GM18873 (cell line): ENCODE data around the gene CBS.
"Not testable (repeated sequence)": the region's sequence is repeated elsewhere in the genome, so short reads cannot be mapped to it uniquely, and the experiment has no call there.

Experiments
- ATAC-seq: cut with Tn5 transposase; IDR thresholded peaks from one replicate; pipeline ENCODE4 v1.9.1; 2021; ENCODE audit warnings: mild to moderate bottlenecking, moderate library complexity, moderate number of reproducible peaks; ENCODE audit not compliant: unreplicated experiment, low FRiP score

The CBS gene

GRCh38 chr21:43027846-43028731, 47.5 kb downstream of the CBS start:
- no peak for ATAC-seq

DNA sequence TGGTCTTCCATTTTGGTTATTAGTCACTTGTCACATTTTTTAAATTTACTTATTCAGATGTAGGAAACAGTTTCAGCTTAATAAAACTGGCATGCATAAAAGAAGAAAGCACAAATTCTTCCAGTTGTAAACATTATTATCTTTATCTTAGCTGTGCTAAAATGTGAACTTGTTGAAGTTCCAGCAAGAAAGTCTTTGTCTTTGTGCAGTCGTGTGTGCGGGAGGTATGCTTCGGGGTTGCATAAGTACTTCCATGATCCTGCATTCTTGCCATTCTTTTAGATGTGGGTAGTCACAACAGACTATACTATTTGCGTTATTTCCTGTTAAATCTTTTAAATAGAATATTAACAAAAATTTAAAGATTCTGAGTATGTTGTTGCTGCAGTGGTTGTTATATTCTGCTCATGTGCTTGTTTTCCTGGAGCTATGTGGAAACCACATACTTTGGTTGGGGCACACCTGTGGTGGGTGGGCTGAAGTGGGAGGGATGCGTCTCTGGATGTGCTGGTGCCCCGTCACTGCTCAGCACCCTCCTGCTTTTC, 49.9 kb downstream of the CBS start:
- ATAC-seq, result no peak

- no peak for ATAC-seq
Observed at GRCh38 chr21:43024439-43025136, 51.0 kb downstream of the CBS start.

DNA sequence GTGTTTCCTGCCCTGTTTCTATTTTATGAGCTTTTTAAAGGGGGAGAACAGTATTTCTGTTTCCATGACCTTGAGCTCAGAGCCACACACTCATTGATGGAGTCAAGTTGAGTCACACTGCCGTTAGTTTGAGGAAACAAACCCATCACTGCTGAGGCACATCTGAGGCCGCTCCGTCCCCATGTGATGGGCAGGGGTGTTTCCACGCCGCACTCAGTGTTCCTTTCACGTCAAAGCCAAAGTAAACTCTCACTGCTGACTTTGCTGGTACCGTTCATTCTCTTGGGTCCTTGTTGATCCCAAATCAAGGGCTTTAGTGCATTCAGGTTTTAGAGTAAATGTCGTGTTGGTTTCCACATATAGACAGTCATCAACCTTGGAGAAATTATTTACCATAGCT, 52.5 kb downstream of the CBS start:
- ATAC-seq, result no peak

DNA sequence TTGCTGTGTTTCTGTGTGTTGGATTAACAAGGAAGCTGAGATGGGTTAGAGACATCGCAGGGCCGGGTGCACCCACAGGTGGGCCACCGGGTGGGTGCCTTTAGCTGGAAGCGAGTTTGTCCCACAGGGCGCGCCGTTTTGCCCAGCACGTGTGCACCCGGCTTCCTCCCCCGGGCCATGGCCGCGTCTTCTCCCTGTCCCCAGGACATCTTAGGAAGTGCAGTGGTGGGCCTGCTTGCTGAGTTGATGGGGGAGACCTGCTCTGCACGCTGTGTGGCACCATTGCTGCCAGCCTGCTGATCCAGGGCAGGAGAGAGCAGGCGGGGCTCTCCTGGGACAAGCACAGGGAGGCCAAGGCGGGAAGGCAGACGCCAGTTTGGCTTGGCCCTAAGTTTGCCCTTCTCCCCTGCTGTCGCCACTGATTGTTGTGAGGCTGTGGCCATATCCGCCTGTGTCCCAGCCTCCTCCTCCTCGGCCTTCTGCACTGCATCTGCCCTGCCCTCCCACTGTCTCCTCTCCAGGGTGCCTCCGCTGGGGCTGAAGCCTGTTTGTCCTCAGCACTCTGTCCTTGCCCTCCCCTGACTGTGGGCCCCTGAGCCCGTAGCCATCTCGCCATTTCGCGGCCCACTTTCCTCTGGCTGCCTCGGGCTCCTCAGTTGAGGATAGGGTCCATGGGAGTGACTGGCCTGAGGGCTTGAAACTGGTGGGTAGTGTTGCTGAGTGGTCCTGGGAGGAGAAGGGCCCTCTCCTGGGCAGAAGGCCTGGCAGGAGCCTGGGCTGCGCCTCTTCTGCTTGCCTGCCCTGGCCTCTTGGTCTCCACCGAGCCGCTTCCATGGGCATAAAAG, 53.7 kb downstream of the CBS start:
- ATAC-seq, result no peak

DNA sequence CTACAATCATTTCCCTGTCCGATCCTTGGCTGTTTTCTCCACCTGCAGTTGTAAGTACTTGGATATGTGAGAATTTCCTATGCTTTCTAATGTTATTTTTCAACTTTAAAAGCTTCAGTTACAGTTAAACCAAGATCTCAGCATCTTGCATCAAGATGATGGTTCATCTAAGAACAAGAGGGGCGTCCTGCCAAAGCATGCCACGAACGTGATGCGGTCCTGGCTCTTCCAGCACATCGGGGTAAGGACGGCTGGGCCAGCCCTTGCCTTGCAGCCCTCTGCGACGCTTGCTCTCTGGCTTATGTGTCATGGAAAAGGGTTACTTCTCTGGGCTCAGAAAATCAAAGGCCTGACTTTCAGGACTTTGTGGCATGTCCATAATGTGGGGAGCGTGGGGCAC, 54.4 kb downstream of the CBS start:
- no peak for ATAC-seq

DNA sequence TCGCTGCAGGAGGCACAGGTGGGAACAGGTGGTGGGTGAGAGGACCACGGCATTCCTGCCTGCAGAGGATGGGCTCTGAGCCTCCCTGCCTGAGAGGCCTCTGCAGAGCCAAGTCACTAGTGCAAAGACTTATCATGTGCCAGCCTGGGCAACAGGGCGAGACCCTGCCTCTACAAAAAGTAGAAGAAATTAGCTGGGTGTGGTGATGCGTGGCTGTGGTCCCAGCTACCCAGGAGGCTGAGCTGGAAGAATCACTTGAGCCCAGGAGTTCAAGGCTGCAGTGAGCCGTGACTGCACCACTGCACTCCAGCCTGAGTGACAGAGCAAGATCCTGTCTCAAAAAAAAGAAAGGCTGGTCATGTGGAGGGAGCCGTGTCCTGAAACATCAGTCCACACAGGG, 54.9 kb downstream of the CBS start:
- ATAC-seq, result no peak

GRCh38 chr21:43020177-43020576, 55.5 kb downstream of the CBS start:
- ATAC-seq, result no peak

DNA sequence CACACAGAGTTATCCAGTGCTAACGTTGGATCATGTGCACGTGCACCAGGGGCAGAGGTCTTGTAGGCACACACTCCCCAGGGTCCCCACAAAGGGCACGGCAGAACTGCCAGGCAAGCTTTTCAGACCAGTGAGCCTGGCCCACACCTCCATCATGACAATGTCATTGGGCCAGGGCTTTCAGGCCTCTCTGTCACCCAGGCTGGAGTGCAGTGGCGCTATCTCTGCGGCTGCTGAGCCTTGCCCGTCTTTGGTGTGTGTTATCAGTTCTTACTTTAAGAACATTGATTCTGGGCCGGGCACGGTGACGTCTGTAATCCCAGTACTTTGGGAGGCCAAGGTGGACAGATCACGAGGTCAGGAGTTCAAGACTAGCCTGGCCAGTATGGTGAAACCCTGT, 57.1 kb downstream of the CBS start:
- ATAC-seq, result no peak

GRCh38 chr21:43016728-43017127, 58.9 kb downstream of the CBS start:
- no peak for ATAC-seq

DNA sequence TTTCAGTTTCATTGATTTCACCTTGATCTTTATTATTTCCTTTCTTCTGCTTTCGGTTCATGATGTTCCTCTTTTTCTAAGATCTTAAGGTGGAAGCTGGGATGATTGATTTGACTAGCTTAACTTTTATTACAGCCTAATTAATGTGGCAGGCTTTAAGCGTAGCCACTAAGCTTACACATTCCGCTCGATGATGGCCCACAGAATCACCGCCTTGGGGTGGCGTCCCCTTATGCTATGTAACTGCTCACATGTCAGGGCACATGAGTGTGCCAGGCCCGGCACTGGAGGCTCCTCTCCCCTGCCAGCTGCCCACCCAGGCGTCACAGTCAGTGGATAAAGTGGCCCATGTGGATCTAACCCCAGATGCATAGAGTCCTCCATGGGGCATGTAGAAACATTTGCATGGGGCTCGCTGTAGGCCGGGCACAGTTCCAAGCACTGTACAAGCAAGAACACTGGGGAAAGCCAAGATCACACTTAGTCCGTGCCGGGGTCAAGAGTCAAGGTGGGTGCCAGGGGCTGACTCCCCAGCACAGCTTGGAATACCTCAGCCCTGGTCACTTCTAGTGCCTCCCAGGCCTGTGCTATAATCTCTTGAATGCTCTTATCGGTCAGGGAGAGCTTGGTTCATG, 59.6 kb downstream of the CBS start:
- no peak for ATAC-seq

DNA sequence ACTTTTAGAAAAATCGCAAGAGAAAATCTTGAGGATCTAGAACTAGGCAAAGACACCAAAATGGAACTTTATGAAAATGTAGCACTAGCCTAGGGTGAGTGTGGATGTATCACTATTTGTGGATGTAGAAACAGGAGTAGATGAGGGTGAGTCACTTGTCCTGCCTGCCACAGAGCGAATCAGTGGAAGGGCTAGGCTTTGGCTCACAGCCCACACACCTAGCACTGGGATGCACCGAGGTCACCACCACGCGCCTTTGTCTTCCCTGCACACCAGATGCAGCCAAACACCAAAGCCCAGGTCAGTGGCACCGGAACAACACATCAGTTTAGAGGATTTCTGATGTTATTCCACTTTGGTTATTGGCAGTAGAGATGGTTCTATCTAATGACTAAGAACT, 63.0 kb downstream of the CBS start:
- ATAC-seq, result no peak

- ATAC-seq, result no peak
Observed at GRCh38 chr21:43006874-43007208, 68.8 kb downstream of the CBS start.

DNA sequence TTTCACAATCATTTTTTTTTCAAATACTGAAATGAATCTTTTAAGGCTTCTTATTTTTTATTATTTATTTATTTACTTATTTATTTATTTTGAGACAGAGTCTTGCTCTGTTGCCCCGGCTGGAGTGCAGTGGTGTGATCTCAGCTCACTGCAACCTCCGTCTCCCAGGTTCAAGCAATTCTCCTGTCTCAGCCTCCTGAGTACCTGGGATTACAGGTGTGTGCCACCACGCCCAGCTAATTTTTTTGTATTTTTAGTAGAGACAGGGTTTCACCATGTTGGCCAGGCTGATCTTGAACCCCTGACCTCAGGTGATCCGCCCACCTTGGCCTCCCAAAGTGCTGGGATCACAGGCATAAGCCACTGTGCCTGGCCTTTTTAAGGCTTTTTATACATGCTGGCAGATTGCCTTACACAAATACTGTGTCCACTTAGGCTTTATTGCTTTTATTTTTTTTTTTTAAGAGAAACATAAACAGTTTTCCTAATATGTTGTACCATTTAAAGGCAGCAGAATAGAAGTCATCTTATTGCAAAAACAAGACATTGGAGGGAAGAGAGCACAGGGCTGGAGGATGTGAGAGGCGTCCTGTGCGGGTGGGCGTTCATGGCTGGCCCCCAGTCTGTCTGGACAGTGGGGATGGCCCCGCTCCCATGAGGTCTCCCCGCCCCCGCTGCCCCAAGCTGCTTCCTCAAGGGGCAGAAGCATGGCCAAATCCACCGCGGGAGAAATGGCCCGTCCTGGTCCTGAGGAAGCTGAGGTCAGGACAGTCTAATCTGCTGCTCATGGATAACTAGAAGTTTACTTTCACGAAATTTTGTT, 69.4 kb downstream of the CBS start:
- ATAC-seq, result not testable (repeated sequence)

DNA sequence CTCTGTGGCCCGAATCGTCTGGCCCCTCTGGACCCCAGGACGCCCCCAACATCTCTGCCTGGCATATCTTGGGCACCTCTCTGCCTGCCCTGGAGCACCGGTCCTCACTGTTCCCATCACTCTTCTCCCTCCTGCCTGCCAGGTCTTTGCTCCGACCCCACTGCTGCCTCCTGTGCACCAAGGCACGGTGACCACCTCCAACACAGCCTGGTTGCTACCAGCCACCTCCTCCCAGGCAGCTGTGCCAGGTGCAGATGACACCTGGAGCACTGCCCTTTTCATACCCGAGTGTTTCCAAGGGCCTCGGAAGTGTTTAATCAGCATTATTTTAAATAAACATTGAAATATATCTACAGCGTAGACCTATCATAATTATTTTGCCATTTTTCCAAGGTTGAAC, 70.0 kb downstream of the CBS start:
- no peak for ATAC-seq

DNA sequence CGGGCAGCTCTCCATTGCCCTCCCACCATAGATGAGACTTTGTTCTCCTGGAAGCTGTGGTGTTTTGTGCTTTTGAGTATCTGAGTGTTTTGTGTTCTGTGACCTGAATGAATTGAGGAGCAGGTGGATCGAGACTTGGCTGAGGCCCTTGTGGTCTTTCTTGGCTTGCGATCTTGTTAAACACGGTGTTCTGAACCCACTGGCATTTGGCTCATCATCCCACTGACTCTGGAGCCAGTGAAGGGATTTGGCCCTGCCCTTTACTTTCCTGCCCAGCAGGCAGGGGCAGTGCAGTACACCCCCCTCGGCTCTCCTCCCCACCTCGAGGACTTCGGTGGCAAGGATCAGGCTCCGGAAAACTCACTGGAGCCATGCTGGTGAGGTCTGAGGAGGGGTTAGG, 70.7 kb downstream of the CBS start:
- ATAC-seq, result no peak
